ENCODE measurements around the gene PCSK4. TPM values are rescaled to one million over a fixed set of nuclear protein-coding genes. Genes with fewer than 3 reads are reported as not detected.
A peak's percentile ranks its signal among the peaks of the same experiment; 100 is the strongest.

Gene PCSK4
- total and polyA plus RNA-seq, 2 of the 4 experiments (the other 2 are of a cell fraction), result 0.72 to 1.7 TPM

DNA sequence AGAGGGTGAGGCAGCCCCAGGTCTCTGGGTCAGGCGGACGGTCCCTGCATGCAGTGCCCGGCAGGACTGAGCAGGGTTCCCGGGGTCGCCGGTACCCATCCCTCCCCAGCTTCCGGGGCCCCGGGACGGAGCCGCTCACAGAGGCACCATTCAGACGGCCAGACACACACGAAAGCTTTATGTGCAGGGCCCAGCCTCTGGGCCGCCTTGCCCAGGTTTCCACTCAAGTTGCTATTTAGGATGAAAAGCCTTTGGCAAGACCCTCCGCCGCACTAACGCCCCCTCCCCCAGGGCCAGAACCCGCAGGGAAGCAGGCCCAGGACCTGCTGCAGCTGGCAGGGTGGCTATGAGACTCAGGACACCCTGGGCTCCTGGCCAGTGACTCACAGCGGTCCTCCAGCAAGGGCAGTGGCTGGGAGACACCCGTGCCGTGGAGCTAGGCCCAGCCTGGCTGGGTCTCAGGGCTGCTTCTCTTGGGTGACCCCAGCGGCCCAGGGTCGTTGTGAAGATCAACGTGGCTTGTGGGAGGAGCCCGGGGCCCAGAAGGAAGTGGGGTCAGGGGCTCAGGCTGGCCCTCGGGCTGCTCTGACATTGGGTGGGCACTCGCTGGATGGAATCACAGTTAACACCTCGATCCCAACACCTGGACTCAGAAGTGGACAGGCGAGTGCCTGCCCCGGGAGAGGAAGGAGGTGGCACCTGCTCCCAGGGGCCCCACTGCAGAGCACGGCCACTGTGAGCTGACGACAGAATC is 16.0 kb downstream of the PCSK4 start:
- H3K36me3 ChIP-seq (ENCODE audit: control insufficient read depth, insufficient read depth, low read length), result peaks cover 9% of the 10 kb centered on the region
- ATAC-seq (ENCODE audit: low read depth) (no peak), DNase-seq (peak; percentile 35)
- H3K9ac ChIP-seq (ENCODE audit: low read depth, low read length), result no peak overlapping the region
- peaks cover 69% of the 10 kb centered on the region for H4K20me1 ChIP-seq (ENCODE audit: insufficient read depth, low read length)
- peaks cover 10 to 54% of the 10 kb centered on the region in 2 experiments for H3K79me1 ChIP-seq (ENCODE audit: low read depth in 1 of 2, low read length in 2 of 2)
- peaks cover 18% of the 10 kb centered on the region for H3K4me1 ChIP-seq (ENCODE audit: control insufficient read depth, insufficient read depth, low read length)
- no peak overlapping the region for H3K27ac ChIP-seq (ENCODE audit: insufficient read depth, low read length)
- 0 out of 2 replicates have a peak, but pooled peaks cover 3% of the 10 kb centered on the region for H3K9me1 ChIP-seq (ENCODE audit: insufficient read depth, low read length)
- H2AK5ac ChIP-seq (ENCODE audit: low read depth, low read length), result no peak overlapping the region
- POLR2A ChIA-PET (ENCODE audit: unreplicated experiment), result no interaction called here
- H3K9me3 ChIP-seq (ENCODE audit: control insufficient read depth, insufficient read depth, low read length), result no peaks in the 10 kb centered on the region
- intact Hi-C loops (cut with micrococcal nuclease) (no loop called here), in situ Hi-C loops (cut with MboI; ENCODE audit: low sequenced_read_pairs) (no loop called here), dilution Hi-C loops (cut with HindIII; ENCODE audit: low sequenced_read_pairs, unreplicated experiment) (no loop called here)
- no peak overlapping the region for H3K18ac ChIP-seq (ENCODE audit: low read depth, low read length)
- TF ChIP-seq MAFK (IDR thresholded peaks at IDR 0.05; ENCODE audit: low read depth, low read length) (no peak), RCOR1 (IDR thresholded peaks at IDR 0.05; ENCODE audit: insufficient replicate concordance, low read length) (no peak), CEBPB (IDR thresholded peaks at IDR 0.05; ENCODE audit: low read depth, low read length) (no peak), MXI1 (IDR thresholded peaks at IDR 0.05; ENCODE audit: borderline replicate concordance, low read depth, low read length) (no peak), MAZ (IDR thresholded peaks at IDR 0.05; ENCODE audit: borderline replicate concordance, low read depth, low read length) (no peak), FOS (IDR thresholded peaks at IDR 0.05; ENCODE audit: low read depth, low read length) (no peak), RFX5 (IDR thresholded peaks at IDR 0.05; ENCODE audit: low read depth, low read length) (no peak), NFE2L2 (IDR thresholded peaks at IDR 0.05; ENCODE audit: low read depth, low read length) (no peak), BHLHE40 (IDR thresholded peaks at IDR 0.05; ENCODE audit: low read depth, low read length) (no peak), RAD21 (IDR thresholded peaks at IDR 0.05; ENCODE audit: low read length) (no peak), CHD1 (IDR thresholded peaks at IDR 0.05; ENCODE audit: low read depth, low read length) (no peak), POLR2A (IDR thresholded peaks at IDR 0.05; ENCODE audit: low read depth, low read length) (no peak)
- TF ChIP-seq, protein P1, sequence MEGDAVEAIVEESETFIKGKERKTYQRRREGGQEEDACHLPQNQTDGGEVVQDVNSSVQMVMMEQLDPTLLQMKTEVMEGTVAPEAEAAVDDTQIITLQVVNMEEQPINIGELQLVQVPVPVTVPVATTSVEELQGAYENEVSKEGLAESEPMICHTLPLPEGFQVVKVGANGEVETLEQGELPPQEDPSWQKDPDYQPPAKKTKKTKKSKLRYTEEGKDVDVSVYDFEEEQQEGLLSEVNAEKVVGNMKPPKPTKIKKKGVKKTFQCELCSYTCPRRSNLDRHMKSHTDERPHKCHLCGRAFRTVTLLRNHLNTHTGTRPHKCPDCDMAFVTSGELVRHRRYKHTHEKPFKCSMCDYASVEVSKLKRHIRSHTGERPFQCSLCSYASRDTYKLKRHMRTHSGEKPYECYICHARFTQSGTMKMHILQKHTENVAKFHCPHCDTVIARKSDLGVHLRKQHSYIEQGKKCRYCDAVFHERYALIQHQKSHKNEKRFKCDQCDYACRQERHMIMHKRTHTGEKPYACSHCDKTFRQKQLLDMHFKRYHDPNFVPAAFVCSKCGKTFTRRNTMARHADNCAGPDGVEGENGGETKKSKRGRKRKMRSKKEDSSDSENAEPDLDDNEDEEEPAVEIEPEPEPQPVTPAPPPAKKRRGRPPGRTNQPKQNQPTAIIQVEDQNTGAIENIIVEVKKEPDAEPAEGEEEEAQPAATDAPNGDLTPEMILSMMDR (conservative IDR thresholded peaks at IDR 0.05; ENCODE audit: low read depth, low read length), result no peak
- TF ChIP-seq, protein P2, sequence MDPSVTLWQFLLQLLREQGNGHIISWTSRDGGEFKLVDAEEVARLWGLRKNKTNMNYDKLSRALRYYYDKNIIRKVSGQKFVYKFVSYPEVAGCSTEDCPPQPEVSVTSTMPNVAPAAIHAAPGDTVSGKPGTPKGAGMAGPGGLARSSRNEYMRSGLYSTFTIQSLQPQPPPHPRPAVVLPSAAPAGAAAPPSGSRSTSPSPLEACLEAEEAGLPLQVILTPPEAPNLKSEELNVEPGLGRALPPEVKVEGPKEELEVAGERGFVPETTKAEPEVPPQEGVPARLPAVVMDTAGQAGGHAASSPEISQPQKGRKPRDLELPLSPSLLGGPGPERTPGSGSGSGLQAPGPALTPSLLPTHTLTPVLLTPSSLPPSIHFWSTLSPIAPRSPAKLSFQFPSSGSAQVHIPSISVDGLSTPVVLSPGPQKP (IDR thresholded peaks at IDR 0.05; ENCODE audit: borderline replicate concordance, low read depth, low read length), result no peak
- TF ChIP-seq, protein P3, sequence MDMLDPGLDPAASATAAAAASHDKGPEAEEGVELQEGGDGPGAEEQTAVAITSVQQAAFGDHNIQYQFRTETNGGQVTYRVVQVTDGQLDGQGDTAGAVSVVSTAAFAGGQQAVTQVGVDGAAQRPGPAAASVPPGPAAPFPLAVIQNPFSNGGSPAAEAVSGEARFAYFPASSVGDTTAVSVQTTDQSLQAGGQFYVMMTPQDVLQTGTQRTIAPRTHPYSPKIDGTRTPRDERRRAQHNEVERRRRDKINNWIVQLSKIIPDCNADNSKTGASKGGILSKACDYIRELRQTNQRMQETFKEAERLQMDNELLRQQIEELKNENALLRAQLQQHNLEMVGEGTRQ (IDR thresholded peaks at IDR 0.05; ENCODE audit: low read depth, low read length), result no peak
- H4K5ac ChIP-seq (ENCODE audit: low read depth, low read length), result no peak overlapping the region
- H3K4me2 ChIP-seq (ENCODE audit: low read depth, low read length), result no peak overlapping the region
- H2BK20ac ChIP-seq (ENCODE audit: low read depth, low read length), result no peak overlapping the region
- no peak overlapping the region for H2BK15ac ChIP-seq (ENCODE audit: low read depth, low read length)
- H3K4me3 ChIP-seq (ENCODE audit: insufficient read depth, low read depth, low read length), result no peak overlapping the region
- 68% methylated on average over 9 of the region's 31 CpGs; no CpG with 5 or more reads in 1 of the 2 experiments for WGBS, 2 experiments (ENCODE audit: extremely low coverage in 2 of 2, insufficient read length in 1 of 2)
- H2BK120ac ChIP-seq (ENCODE audit: low read depth, low read length), result no peak overlapping the region
- H4K91ac ChIP-seq (ENCODE audit: insufficient read depth, low read depth, low read length), result no peak overlapping the region
- H3K14ac ChIP-seq (replicated peaks; ENCODE audit: low read depth, low read length), result no peak overlapping the region
- no peak overlapping the region for H2AK9ac ChIP-seq (replicated peaks; ENCODE audit: low read depth, low read length, poor library complexity)
- H2BK5ac ChIP-seq (ENCODE audit: low read depth, low read length, poor library complexity, severe bottlenecking), result no peak overlapping the region
- H3K23ac ChIP-seq (ENCODE audit: low read depth, low read length), result no peak overlapping the region
- H4K8ac ChIP-seq (ENCODE audit: low read depth in 2 of 2, low read length in 2 of 2), result no peak overlapping the region
- peaks cover 36% of the 10 kb centered on the region for H3K27me3 ChIP-seq (ENCODE audit: control insufficient read depth, insufficient read depth, low read length)
- H3K56ac ChIP-seq (ENCODE audit: extremely low read depth, insufficient read depth, low read length), result no peak overlapping the region
- BruUV-seq (replicated peaks), result no TSS peak
- H3K4ac ChIP-seq (ENCODE audit: low read depth, low read length), result no peak overlapping the region
- CTCF ChIA-PET, result no interaction called here
- H2AFZ ChIP-seq (replicated peaks; ENCODE audit: low read length, poor library complexity), result no peak overlapping the region

Measured in IMR-90 (cell line).